Breast epithelium (tissue), 4 donors: ENCODE results near the gene TMEFF2. TPM values are rescaled to one million over a fixed set of nuclear protein-coding genes. Genes with fewer than 3 reads are reported as not detected.

Source experiments
- DNase-seq, 2 donors: peaks; one replicate each; pipeline ENCODE4 v3.0.0-alpha.2; 2019; ENCODE audit warnings: low spot score in 2 of 2
- H3K27ac ChIP-seq, 2 donors: fragments of 200-600 bp; sonication (generic) in 1 of 2; one replicate each; pipeline ENCODE4 v1.5.1; 2016 to 2019; ENCODE audit warnings: mild to moderate bottlenecking in 1 of 2
- H3K27me3 ChIP-seq, 2 donors: fragments of 200-600 bp; sonication (generic) in 1 of 2; one replicate each; pipeline versions ENCODE4 v1.5.1 to v1.6.0; 2017 to 2019; ENCODE audit warnings: control low read depth in 1 of 2, mild to moderate bottlenecking in 1 of 2
- H3K36me3 ChIP-seq: fragments of 200-600 bp; one replicate; pipeline ENCODE4 v1.5.1; 2019
- H3K4me1 ChIP-seq, 2 donors: fragments of 200-600 bp; sonication (generic); one replicate each; pipeline ENCODE4 v1.5.1; 2016 to 2019; ENCODE audit warnings: control low read depth in 1 of 2
- H3K4me3 ChIP-seq, 3 donors: fragments of 200-600 bp; sonication (generic); 1 replicate in 2 of 3; 2 replicates in 1 of 3; pipeline ENCODE4 v1.5.1; 2016 to 2019; ENCODE audit warnings: mild to moderate bottlenecking in 3 of 3, moderate library complexity in 2 of 3
- H3K9me3 ChIP-seq, 2 donors: fragments of 200-600 bp; sonication (generic) in 1 of 2; one replicate each; pipeline ENCODE4 v1.5.1; 2016 to 2019; ENCODE audit warnings: control low read depth in 1 of 2
- CTCF ChIP-seq, 3 donors: fragments of 450-650 bp; IDR thresholded peaks; one replicate each; pipeline ENCODE4 v1.5.1; 2016 to 2017; ENCODE audit warnings: antibody characterized with exemption in 3 of 3, mild to moderate bottlenecking in 3 of 3, moderate library complexity in 3 of 3
- POLR2A ChIP-seq: fragments of 450-650 bp; IDR thresholded peaks from one replicate; pipeline ENCODE4 v1.6.1; 2016; ENCODE audit warnings: antibody characterized with exemption, mild to moderate bottlenecking, moderate library complexity
- POLR2AphosphoS5 ChIP-seq, 3 donors: sonication (generic); formaldehyde crosslinking; IDR thresholded peaks; one replicate each; pipeline ENCODE4 v1.6.1; 2017; ENCODE audit warnings: antibody characterized with exemption in 3 of 3
- intact Hi-C: fragments of 100-400 bp; cut with DNase I; formaldehyde crosslinking; loops from one replicate; pipeline ENCODE4 v1.15.1; 2023; ENCODE audit warnings: low total_unique reads
- total RNA-seq, 3 donors: library from RNA; depleted of rRNA; stranded (reverse); fragments of >200 nt; gene quantifications; one replicate each; pipeline ENCODE4 v1.1.0, GENCODE V29; 2016

TMEFF2 gene
- total RNA-seq, 3 donors from 2014 or later: 0.32 TPM; not detected in 2

- no peak overlapping the region for H3K4me3 ChIP-seq
- TF ChIP-seq POLR2AphosphoS5 (IDR thresholded peaks at IDR 0.05) (no peak), POLR2A (no peak), CTCF (IDR thresholded peaks at IDR 0.05) (no peak)
- no peaks in the 10 kb centered on the region for H3K4me1 ChIP-seq
- H3K9me3 ChIP-seq: no peaks in the 10 kb centered on the region
- no peak for DNase-seq
- H3K27me3 ChIP-seq: no peaks in the 10 kb centered on the region
- intact Hi-C loops: no loop called here
- H3K36me3 ChIP-seq: no peaks in the 10 kb centered on the region
- no peak overlapping the region for H3K27ac ChIP-seq
These were observed 156.6 kb downstream of the TMEFF2 start for GRCh38 chr2:192038110-192038509.

- Histone ChIP-seq H3K4me1 (no peaks in the 10 kb centered on the region), H3K27me3 (no peaks in the 10 kb centered on the region), H3K36me3 (no peaks in the 10 kb centered on the region), H3K27ac (no peak overlapping the region), H3K4me3 (no peak overlapping the region), H3K9me3 (no peaks in the 10 kb centered on the region)
- TF ChIP-seq CTCF (IDR thresholded peaks at IDR 0.05): no peak
- TF ChIP-seq POLR2AphosphoS5 (IDR thresholded peaks at IDR 0.05): no peak
- no peak for TF ChIP-seq POLR2A
- intact Hi-C loops: no loop called here
- DNase-seq: no peak
These were observed 158.8 kb downstream of the TMEFF2 start for GRCh38 chr2:192035731-192036442.

- no peak overlapping the region for H3K4me3 ChIP-seq
- H3K27me3 ChIP-seq: no peaks in the 10 kb centered on the region
- TF ChIP-seq POLR2A (no peak), POLR2AphosphoS5 (IDR thresholded peaks at IDR 0.05) (no peak), CTCF (IDR thresholded peaks at IDR 0.05) (no peak)
- no peak for DNase-seq
- H3K27ac ChIP-seq: no peak overlapping the region
- no peaks in the 10 kb centered on the region for H3K9me3 ChIP-seq
- no peaks in the 10 kb centered on the region for H3K4me1 ChIP-seq
- no peaks in the 10 kb centered on the region for H3K36me3 ChIP-seq
- intact Hi-C loops: no loop called here
These were observed 163.9 kb downstream of the TMEFF2 start for GRCh38 chr2:192030856-192031255.

- no peaks in the 10 kb centered on the region for H3K36me3 ChIP-seq
- no peak for TF ChIP-seq CTCF (IDR thresholded peaks at IDR 0.05)
- TF ChIP-seq POLR2A: no peak
- H3K27me3 ChIP-seq: no peaks in the 10 kb centered on the region
- H3K4me1 ChIP-seq: no peaks in the 10 kb centered on the region
- H3K27ac ChIP-seq: no peak overlapping the region
- no peak overlapping the region for H3K4me3 ChIP-seq
- intact Hi-C loops: no loop called here
- H3K9me3 ChIP-seq: no peaks in the 10 kb centered on the region
- no peak for DNase-seq
These were observed 164.4 kb downstream of the TMEFF2 start for GRCh38 chr2:192030289-192030688.

- H3K36me3 ChIP-seq: no peaks in the 10 kb centered on the region
- intact Hi-C loops: no loop called here
- H3K27ac ChIP-seq: no peak overlapping the region
- H3K4me1 ChIP-seq: no peaks in the 10 kb centered on the region
- DNase-seq: no peak
- H3K9me3 ChIP-seq: no peaks in the 10 kb centered on the region
- no peaks in the 10 kb centered on the region for H3K27me3 ChIP-seq
- TF ChIP-seq POLR2A: no peak
- no peak for TF ChIP-seq CTCF (IDR thresholded peaks at IDR 0.05)
- TF ChIP-seq POLR2AphosphoS5 (IDR thresholded peaks at IDR 0.05): no peak
- no peak overlapping the region for H3K4me3 ChIP-seq
These were observed 165.6 kb downstream of the TMEFF2 start for GRCh38 chr2:192029089-192029488.
